HuH-7.5 (cell line): ENCODE measurements around the gene SDK2.

Source experiments
- DNase-seq: peaks from one replicate; pipeline ENCODE4 v3.0.0; 2011; ENCODE audit warnings: low spot score

The SDK2 gene

GRCh38 chr17:73644145-73645049 lies at the start of gene SDK2:
SDK2 (minus strand) TSS chr17:73644445; CDS start chr17:73644088, 357 bp downstream.
- no peak for DNase-seq

DNA sequence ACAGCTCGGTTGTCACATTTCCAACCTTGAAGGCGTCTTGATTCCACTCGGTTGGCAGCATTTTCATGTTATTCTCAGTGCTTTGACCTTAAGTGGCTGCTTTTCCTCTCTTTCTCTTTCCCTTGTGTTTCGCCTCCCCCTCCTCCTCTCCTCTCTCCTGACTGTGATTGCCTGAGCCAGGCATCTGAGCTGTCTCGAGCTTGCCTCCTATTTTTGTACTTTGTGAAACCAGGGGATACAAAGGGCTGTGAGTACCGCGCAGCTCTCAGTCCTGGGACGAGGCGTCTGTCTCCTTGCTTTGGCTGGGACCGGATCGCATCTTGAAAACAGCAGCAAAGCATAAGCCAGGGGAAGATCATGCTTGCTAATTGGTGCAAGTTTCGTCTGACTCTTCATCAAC lies 48.8 kb upstream of the SDK2 start:
- DNase-seq: no peak

DNA sequence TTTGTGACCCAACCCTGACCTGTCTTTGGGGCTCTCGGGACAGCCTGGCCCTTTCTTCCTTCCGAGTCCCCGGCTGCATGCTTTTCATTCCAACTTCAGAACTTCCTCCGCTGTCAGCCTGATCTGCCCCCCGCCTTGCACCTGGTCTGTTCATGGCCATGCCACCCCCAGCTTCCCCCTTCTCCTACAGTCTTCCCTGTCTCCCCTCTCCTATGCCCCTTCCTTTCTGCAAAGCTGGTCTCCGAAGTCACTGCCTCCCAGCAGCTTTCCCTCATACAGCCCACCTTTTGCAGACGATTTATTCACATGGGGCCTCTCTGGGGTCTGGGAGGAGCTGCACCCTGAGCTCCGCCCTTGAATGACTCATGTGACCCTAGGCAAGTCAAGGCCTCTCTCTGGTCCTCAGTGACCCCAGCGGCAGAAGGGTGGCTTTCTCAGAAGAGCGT lies 47.1 kb upstream of the SDK2 start:
- DNase-seq: no peak

DNA sequence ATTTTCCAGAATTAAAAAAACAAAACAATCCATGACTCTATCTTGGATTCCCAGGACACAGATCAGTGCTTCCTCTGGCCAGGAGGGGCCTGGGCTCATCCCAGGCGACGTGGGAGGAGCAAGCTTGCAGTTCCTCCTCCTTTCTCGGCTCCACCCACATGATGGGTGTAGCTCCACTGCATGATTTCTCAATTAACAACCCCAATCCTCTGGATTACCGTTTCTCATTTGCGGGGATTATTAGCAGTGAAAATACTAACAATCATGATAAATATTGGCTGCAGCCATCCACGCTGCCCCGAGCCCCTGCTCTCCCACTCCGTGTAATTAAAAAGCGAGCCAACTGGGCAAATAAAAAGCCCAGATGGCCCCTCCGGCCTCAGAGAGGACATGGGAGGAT lies 46.4 kb upstream of the SDK2 start:
- no peak for DNase-seq

GRCh38 chr17:73689596-73690275 lies 45.5 kb upstream of the SDK2 start:
- no peak for DNase-seq

DNA sequence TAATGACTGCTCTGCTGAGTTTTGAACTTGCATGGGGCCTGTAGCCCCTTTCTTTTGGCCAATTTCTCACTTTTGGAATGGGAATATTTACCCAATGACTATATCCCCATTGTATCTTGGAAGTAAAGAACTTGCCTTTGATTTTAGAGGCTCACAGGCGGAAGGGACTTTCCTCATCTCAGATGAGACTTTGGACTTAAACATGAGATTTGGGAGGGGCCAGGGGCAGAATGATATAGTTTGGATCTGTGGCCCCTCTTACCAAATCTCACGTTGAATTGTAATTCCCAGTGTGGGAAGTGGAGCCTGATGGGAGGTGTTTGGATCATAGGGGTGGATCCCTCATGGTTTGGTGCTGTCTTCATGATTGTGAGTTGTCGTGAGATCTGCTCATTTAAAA lies 42.7 kb upstream of the SDK2 start:
- no peak for DNase-seq

DNA sequence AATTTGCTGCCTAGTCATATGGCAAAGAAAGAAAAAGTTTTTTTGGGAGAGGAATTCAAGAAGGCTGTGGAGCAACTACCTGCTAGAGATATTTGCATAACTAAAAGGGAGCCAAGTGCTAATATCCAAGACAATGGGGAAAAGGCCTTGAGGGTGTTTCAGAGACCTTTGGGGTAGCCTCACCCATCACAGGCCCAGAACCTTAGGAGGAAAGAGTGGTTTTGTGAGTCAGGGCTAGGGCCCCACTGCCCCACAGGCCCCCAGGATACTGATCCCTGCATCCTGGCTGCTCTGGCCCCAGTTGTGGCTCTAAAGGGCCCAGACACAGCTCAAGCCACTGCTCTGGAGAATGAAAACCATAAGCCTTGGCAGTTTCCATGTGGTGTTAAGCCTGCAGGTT lies 41.9 kb upstream of the SDK2 start:
- no peak for DNase-seq

DNA sequence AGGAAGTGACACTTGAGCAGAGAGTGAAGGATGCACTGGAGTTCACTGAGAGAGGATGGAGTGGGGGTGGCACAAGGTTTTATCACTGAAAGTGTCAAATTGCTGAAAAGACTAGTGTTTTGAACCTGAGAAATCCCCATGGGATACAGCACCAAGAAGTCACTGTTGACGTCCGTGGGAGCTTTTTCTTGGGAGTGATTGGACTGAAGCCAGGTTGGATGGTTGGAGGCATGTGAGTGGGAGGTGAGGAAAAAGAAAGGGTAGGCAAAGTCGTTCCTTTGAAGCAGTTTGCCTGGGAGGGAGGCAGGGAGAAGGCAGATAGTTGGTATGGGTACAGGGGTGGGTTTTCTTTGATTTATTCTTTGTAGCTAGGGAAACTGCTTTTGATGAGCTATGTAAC lies 39.9 kb upstream of the SDK2 start:
- no peak for DNase-seq

DNA sequence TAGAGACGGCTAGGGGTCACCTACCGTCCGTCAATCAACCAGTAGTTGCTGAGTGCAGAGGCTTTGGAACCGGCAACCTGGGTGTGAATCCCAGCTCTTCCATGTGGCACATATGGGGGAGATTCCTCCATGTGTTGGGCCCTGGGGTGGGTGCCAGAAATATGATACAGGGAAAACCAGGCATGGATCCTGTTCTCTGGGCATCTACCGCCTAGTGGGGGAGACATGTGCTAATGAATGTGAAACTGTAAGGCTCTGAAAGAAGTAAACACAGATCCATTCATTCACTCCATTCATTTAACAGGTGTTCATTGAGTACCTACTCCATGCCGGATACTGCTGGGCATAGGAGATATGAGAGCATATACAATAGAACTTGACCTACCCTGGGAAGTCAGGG lies 39.5 kb upstream of the SDK2 start:
- no peak for DNase-seq

DNA sequence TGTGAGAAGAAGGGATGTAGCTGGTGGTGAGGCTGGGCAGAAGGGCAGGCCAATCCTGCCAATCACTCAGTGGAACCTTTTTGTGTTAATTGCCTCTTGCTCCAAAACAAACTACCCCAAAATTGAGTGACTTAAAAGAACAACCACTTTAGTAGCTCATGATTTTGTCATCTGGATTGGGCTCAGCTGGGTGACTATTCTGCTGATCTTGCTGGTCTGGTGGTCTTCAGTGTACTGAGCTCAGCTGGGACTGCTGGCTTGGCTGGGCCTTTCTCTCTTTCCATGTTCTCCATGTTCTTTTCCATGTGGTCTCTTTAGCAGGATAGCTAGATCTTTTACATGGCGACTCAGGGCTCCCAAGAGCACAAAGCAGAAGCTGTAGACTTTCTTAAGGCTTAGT lies 37.7 kb upstream of the SDK2 start:
- no peak for DNase-seq

- no peak for DNase-seq
Observed at GRCh38 chr17:73679476-73679875, 35.2 kb upstream of the SDK2 start.

GRCh38 chr17:73678999-73679398 lies 34.8 kb upstream of the SDK2 start:
- no peak for DNase-seq

GRCh38 chr17:73669771-73670170 lies 25.5 kb upstream of the SDK2 start:
- no peak for DNase-seq

GRCh38 chr17:73667181-73667959 lies 23.1 kb upstream of the SDK2 start:
- no peak for DNase-seq

GRCh38 chr17:73663614-73664013 lies 19.4 kb upstream of the SDK2 start:
- DNase-seq: no peak

DNA sequence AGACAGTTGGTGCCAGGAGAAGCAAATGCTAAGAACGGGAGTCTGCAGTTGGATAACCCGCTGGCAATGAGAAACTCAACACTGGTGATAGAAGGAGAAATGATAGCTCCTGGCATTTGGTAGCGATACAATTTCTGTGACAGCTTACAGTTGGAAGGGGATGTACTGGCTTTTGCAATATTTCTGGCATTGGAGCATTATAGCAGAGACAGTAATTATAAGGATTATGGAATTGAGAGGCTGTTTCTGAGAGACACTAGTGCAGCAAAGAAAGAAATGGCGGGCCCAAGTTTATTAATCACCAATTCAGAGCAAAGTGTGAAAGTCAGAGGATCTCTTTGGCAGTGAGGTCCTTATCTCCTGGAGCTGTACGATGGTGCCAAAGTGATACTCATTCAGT lies 16.1 kb upstream of the SDK2 start:
- no peak for DNase-seq

DNA sequence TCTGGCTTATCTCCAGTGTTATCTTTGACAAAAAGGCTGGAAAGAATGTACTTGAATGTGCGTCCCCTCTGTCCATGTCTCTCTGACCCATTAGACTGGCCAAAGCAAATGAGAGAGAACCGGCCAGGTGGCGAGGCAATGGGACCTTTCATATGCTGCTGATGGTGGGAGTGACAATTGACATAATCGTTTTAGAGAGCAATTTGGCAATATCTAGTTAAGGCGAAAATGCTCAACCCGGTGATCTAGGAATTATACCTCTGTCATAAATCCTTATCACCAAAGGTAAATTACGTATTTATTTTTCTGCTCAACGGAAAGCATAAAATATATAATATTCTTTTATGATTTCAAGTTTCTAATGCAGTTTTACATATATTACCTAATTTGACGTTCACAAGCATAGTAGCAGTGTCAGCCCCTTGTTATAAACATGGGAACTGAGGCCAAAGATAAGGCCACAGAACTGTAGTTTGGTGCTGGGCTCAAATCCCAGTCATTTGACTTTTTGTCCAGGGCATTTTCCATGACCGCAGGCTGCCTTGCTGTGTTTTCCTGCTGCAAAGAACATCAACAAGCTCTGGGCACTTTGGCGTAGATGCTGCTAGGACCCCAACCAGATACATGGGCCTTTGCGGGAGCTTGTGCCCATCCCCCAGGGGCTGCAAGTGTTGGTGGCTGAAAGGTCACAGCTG lies 14.7 kb upstream of the SDK2 start:
- no peak for DNase-seq

DNA sequence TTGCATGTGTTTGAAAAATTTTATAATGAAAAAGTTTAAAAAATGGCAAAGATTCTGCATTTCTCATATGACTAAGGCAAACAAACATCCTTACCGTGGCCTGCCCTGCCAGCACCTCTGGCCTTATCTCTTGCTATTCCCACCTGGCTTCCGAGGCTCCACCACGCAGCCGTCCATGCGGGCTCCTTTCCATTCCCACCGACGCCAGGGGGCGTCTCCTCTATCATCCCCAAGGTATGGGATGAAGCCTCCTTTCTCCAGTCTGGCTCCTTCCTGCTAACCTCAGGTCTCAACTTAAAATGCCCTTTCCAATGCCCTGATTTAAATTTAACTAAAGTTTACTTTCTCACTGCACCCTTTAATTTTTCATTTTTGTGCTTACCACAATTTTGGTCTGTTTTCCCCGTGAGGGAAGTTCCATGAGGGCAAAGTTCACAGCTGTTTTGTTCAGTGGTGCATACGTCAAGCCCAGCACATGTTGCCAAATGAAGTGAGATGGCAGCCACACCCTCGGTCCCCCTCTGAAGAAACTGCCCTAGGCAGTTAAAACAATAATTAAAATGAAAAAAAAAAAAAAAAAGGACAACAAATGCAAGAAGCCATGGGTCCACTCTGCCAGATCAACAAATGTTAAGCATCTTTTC lies 13.3 kb upstream of the SDK2 start:
- DNase-seq: no peak

DNA sequence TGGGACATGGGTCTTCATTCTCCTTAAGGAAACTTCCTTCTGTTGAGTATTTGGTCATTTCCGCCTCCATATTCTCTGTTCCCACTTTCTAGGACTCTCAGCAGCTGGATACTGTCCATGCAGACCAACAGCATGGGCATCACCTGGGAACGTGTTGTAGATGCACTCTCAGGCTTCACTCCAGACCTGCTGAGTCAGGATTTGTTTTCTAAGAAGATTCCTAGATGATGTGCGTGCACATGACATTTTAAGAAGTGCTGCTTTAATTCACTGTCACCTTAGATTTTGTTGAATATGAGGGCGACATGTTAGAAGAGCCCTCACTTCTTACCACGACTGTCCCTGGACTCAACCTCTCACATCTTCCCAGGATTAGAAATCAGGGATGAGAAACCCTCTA lies 10.0 kb upstream of the SDK2 start:
- no peak for DNase-seq

DNA sequence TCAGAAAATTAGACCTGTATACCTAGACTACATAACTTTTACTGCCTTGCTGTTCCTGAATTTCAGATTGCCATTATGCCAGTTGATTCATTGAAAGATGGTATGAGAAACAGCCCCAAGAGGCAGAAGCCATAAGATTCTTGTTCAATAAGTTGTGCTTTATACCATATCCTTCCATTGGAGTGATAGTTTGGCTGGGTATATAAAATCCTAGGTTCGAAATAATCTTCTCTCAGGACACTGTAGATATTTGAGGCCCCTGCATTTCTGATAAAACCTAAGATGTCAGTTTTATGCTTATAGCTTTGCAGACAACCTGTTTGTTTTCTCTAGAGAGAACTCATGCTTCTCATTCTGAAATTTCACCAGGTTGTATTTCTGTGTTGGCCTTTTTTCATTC lies 9.6 kb upstream of the SDK2 start:
- DNase-seq: no peak

GRCh38 chr17:73652886-73653480 lies 8.7 kb upstream of the SDK2 start:
- DNase-seq: no peak
